ENCODE results near the gene INSYN1. TPM values are rescaled to one million over a fixed set of nuclear protein-coding genes. Genes with fewer than 3 reads are reported as not detected.
"Not testable (repeated sequence)": the region's sequence is repeated elsewhere in the genome, so short reads cannot be mapped to it uniquely, and the experiment has no call there.

The INSYN1 gene
- total RNA-seq, 1 experiment from 2014 or later, result not detected

GRCh38 chr15:73702311-73703239 is 50.6 kb downstream of the INSYN1 start:
- H3K27ac ChIP-seq (ENCODE audit: low read length); ATAC-seq; H3K9ac ChIP-seq (ENCODE audit: low read length); CTCF ChIA-PET; DNase-seq; H2AFZ ChIP-seq (ENCODE audit: low read length); POLR2A ChIA-PET (ENCODE audit: unreplicated experiment); BruUV-seq (replicated peaks); intact Hi-C loops (cut with micrococcal nuclease); H3F3A ChIP-seq (ENCODE audit: low read length, unreplicated experiment); H3K4me1 ChIP-seq (ENCODE audit: insufficient read depth, low read length); H3K9me2 ChIP-seq (replicated peaks; ENCODE audit: low read length); H3K27me3 ChIP-seq (ENCODE audit: low read length); H4K20me1 ChIP-seq (ENCODE audit: low read length); H3K4me3 ChIP-seq (ENCODE audit: low read length); H3K4me2 ChIP-seq (ENCODE audit: low read length); H3K9me3 ChIP-seq (ENCODE audit: low read length): not testable (repeated sequence)
- Histone ChIP-seq H3K36me3 (ENCODE audit: low read depth, low read length) (peaks cover 17% of the 10 kb centered on the region), H3K79me2 (ENCODE audit: low read length) (peaks cover 16% of the 10 kb centered on the region; the same call in 1 of the 2 replicates)

DNA sequence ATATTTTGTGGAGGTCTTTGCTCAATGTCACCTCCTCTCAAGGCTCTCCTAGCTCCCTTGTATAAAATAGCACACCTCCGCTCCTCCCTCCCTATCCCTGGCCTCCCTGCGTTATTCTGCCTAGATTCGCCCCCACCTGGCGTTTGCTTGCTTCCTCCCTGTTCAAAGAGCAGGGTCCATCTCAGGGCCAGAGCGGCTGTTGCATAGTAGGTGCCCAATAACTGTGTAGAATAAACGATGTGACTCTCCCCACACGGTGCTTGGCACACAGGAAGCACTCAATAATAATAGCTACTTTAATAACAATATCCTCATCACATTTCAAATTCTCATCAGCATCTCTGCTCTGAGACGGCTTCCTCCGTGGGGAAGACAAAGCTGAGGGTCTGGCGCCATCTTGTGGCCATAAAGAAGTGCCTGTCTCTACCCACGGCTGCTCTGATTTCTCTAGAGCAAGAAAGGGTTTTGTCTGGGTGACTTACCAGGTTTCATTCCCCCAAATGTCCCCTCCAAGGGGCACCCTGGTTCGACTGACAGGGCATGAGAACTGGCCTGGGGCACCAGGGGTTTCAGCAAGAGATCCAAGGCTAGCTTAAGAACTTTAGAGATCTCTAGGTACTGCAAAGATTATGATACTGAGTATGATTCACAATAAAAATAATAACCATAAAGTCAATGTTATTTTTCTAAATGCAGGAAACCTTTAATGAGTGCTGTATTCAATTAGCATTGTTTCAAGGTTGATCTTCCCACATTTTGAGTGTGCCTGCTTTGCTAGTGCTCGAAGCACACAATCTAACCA is 52.9 kb downstream of the INSYN1 start:
- H4K20me1 ChIP-seq (ENCODE audit: low read length), result no peaks in the 10 kb centered on the region
- H3K36me3 ChIP-seq (ENCODE audit: low read depth, low read length), result peaks cover 14% of the 10 kb centered on the region
- H3K27ac ChIP-seq (ENCODE audit: low read length), result no peak overlapping the region
- H3K27me3 ChIP-seq (ENCODE audit: low read length), result no peaks in the 10 kb centered on the region
- no peaks in the 10 kb centered on the region for H3K9me3 ChIP-seq (ENCODE audit: low read length)
- intact Hi-C loops (cut with micrococcal nuclease), result loop anchor here (1.0 to 2.0 kb wide), 4 partner anchors 23 to 393 kb away; no protein-coding TSS in a partner anchor
- CTCF ChIA-PET, result interaction anchor here (0.6 to 1.5 kb wide), 6 partner anchors 9 to 140 kb away, joined by 3 to 17 read pairs (median 5); no protein-coding TSS in a partner anchor
- no TSS peak for BruUV-seq (replicated peaks)
- peaks cover 31% of the 10 kb centered on the region for H3K79me2 ChIP-seq (ENCODE audit: low read length)
- POLR2A ChIA-PET (ENCODE audit: unreplicated experiment), result no interaction called here
- TF ChIP-seq EZH2 (IDR thresholded peaks at IDR 0.05; ENCODE audit: low read length, unreplicated experiment) (no peak), EZH2phosphoT487 (IDR thresholded peaks at IDR 0.05; ENCODE audit: borderline replicate concordance, low read length) (no peak), CTCF (conservative IDR thresholded peaks at IDR 0.05; ENCODE audit: low read depth, low read length) (peak; percentile 97)
- ATAC-seq (peak; percentile 37), DNase-seq (peak; percentile 80)
- H3K9ac ChIP-seq (ENCODE audit: low read length), result no peak overlapping the region
- H3K4me3 ChIP-seq (ENCODE audit: low read length), result no peak overlapping the region
- H3F3A ChIP-seq (ENCODE audit: low read length, unreplicated experiment), result no peaks in the 10 kb centered on the region
- H3K4me1 ChIP-seq (ENCODE audit: insufficient read depth, low read length), result peaks cover 23% of the 10 kb centered on the region
- no peak overlapping the region for H2AFZ ChIP-seq (ENCODE audit: low read length)
- H3K4me2 ChIP-seq (ENCODE audit: low read length), result no peak overlapping the region
- H3K9me2 ChIP-seq (replicated peaks; ENCODE audit: low read length), result no peaks in the 10 kb centered on the region

DNA sequence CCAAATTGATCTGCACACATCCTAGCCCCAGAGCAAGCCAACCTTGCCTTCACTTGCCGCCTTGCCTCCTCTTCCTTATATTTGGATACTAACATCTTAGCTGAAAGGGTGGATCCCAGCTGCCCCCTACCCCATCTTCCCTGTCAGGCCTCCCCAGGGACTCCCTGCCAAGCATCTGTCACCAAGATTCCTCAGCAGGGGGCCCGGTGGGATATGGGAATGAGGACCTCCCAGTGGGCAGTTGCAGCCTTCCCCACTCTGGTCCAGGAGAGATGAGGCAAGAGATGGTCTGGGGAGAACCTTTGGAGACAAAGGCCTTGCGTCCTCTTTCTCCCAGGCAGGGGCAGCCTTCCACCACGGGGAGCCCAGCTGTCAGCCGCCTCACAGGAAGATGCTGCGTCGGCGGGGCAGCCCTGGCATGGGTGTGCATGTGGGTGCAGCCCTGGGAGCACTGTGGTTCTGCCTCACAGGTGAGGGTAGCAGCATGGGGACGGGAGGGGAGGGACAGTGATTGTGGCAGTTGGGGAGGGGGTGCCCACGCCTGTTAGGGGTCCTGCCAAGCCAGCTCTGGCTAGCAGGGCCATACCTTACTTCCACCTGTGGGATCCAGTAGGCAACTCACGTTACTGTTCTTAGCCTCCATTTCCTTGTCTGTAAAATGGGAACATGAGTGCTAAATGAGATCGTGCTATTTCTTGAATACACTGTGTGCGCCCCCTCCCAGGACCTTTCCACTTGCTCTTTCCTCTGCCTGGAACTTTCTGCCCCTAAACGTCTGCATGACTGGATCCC is 53.7 kb downstream of the INSYN1 start:
- ChIA-PET POLR2A (ENCODE audit: unreplicated experiment) (no interaction called here), CTCF (interaction anchor here (0.6 to 1.5 kb wide), 7 partner anchors 8 to 139 kb away, joined by 3 to 17 read pairs (median 5); no protein-coding TSS in a partner anchor)
- DNase-seq (no peak), ATAC-seq (no peak)
- Histone ChIP-seq H3F3A (ENCODE audit: low read length, unreplicated experiment) (no peaks in the 10 kb centered on the region), H3K4me3 (ENCODE audit: low read length) (no peak overlapping the region), H3K27ac (ENCODE audit: low read length) (no peak overlapping the region), H3K79me2 (ENCODE audit: low read length) (peaks cover 39% of the 10 kb centered on the region), H2AFZ (ENCODE audit: low read length) (no peak overlapping the region), H3K4me1 (ENCODE audit: insufficient read depth, low read length) (peaks cover 23% of the 10 kb centered on the region), H3K36me3 (ENCODE audit: low read depth, low read length) (peaks cover 9% of the 10 kb centered on the region), H3K9me2 (replicated peaks; ENCODE audit: low read length) (no peaks in the 10 kb centered on the region), H3K9me3 (ENCODE audit: low read length) (no peaks in the 10 kb centered on the region), H3K9ac (ENCODE audit: low read length) (no peak overlapping the region), H3K27me3 (ENCODE audit: low read length) (no peaks in the 10 kb centered on the region), H4K20me1 (ENCODE audit: low read length) (no peaks in the 10 kb centered on the region), H3K4me2 (ENCODE audit: low read length) (no peak overlapping the region)
- TF ChIP-seq EZH2 (IDR thresholded peaks at IDR 0.05; ENCODE audit: low read length, unreplicated experiment), result no peak
- TF ChIP-seq EZH2phosphoT487 (IDR thresholded peaks at IDR 0.05; ENCODE audit: borderline replicate concordance, low read length), result no peak
- intact Hi-C loops (cut with micrococcal nuclease), result loop anchor here (1.0 to 2.0 kb wide), 4 partner anchors 22 to 393 kb away; no protein-coding TSS in a partner anchor
- no TSS peak for BruUV-seq (replicated peaks)
